SK-N-MC (cell line): ENCODE measurements around the gene CTBS.

ENCODE experiments used
- EZH2 ChIP-seq: fragments of 200-600 bp; sonication (generic); IDR thresholded peaks from one replicate; pipeline ENCODE4 v1.6.1; 2017; ENCODE audit warnings: antibody characterized with exemption
- FOXP2 ChIP-seq: optimal IDR thresholded peaks from 2 replicates; pipeline ENCODE3; 2011; ENCODE audit warnings: mild to moderate bottlenecking, moderate library complexity; ENCODE audit not compliant: insufficient read depth; ENCODE audit errors: extremely low read length, control extremely low read depth
- POLR2AphosphoS5 ChIP-seq: IDR thresholded peaks from 2 replicates; pipeline ENCODE4 v1.6.1; 2012; ENCODE audit warnings: mild to moderate bottlenecking, low read depth, low read length, borderline replicate concordance

DNA sequence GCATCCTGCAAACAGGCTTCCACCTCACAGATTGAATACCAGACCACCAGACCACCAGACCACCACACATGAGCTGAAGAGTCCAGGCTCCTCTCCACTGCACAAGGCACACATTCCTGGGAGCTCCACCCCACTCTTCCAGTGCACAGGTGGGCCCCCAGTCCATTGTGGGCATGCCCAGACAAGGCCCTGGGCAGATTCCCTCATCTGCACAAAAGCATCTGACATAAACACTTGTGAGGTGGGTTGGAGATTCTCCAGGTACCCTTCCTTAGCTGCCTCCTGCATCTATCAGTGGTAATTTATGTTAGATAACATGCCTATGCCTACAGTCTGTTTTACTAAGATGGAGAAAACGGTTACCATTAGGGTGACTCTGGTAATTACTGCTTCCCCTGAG is 11.6 kb upstream of the CTBS start:
- TF ChIP-seq EZH2 = no peak
- no peak for TF ChIP-seq POLR2AphosphoS5
- TF ChIP-seq FOXP2 = no peak
